Measurements from ENCODE around the gene PMEPA1.

- no peak for TF ChIP-seq CTCF (IDR thresholded peaks at IDR 0.05; ENCODE audit: extremely low read depth in 1 of 2, insufficient read depth in 1 of 2, low read depth in 1 of 2, low read length in 2 of 2)
- no peak for TF ChIP-seq EZH2 (IDR thresholded peaks at IDR 0.05; ENCODE audit: borderline replicate concordance, low read depth, low read length, severe bottlenecking)
- TF ChIP-seq POLR2A (IDR thresholded peaks at IDR 0.05; ENCODE audit: low read depth, low read length), result no peak
- TF ChIP-seq JUN (IDR thresholded peaks at IDR 0.05; ENCODE audit: borderline replicate concordance, insufficient read depth, insufficient read length, low read depth), result no peak
- TF ChIP-seq MAX (IDR thresholded peaks at IDR 0.05; ENCODE audit: insufficient read depth, insufficient read length), result no peak
- no peak for TF ChIP-seq POLR2AphosphoS5 (IDR thresholded peaks at IDR 0.05; ENCODE audit: insufficient read depth, low read depth, low read length)
- TF ChIP-seq FOS (IDR thresholded peaks at IDR 0.05; ENCODE audit: borderline replicate concordance, insufficient read depth, low read length), result no peak
- no peak for TF ChIP-seq MYC (IDR thresholded peaks at IDR 0.05; ENCODE audit: low read depth, low read length)
Measured at GRCh38 chr20:57638173-57638894, 71.5 kb downstream of the PMEPA1 start.

Data from endothelial cell of umbilical vein (primary cell).